ENCODE results near the gene SPSB3. TPM values are rescaled to one million over a fixed set of nuclear protein-coding genes. Genes with fewer than 3 reads are reported as not detected.
A peak's percentile ranks its signal among the peaks of the same experiment; 100 is the strongest.

The SPSB3 gene
- total and polyA plus RNA-seq, 2 of the 13 experiments (the other 11 are each of a cell fraction or from before 2014, with no cell fraction given) = 13.2 to 21.9 TPM

GRCh38 chr16:1825381-1825863, 43.1 kb upstream of the SPSB3 start (continued):
- TF ChIP-seq FOXP4 (CRISPR knock-in tag; IDR thresholded peaks at IDR 0.05) (peak; percentile 43; the same call in 1 of the 2 replicates), HDAC1 (CRISPR knock-in tag; IDR thresholded peaks at IDR 0.05) (peak; percentile 58), ZEB1 (IDR thresholded peaks at IDR 0.05; ENCODE audit: insufficient replicate concordance, low read depth) (peak; percentile 17), LBX2 (CRISPR knock-in tag; IDR thresholded peaks at IDR 0.05; ENCODE audit: borderline replicate concordance) (no peak), HINFP (CRISPR knock-in tag; IDR thresholded peaks at IDR 0.05; ENCODE audit: low read depth) (peak; percentile 48; the same call in 1 of the 2 replicates), SMAD1 (CRISPR knock-in tag; IDR thresholded peaks at IDR 0.05; ENCODE audit: borderline replicate concordance, low read depth) (no peak), ZNF253 (CRISPR knock-in tag; IDR thresholded peaks at IDR 0.05; ENCODE audit: borderline replicate concordance) (no peak), SIN3A (IDR thresholded peaks at IDR 0.05; ENCODE audit: borderline replicate concordance, low read depth, low read length) (0 out of 2 replicates have a peak, but pooled peaks have one; percentile 28), NCOR1 (IDR thresholded peaks at IDR 0.05; ENCODE audit: borderline replicate concordance, low read length) (peak; percentile 92), AHDC1 (CRISPR knock-in tag; IDR thresholded peaks at IDR 0.05; ENCODE audit: borderline replicate concordance) (no peak), GFI1 (CRISPR knock-in tag; IDR thresholded peaks at IDR 0.05; ENCODE audit: borderline replicate concordance) (0 out of 2 replicates have a peak, but pooled peaks have one; percentile 30), XBP1 (CRISPR knock-in tag; IDR thresholded peaks at IDR 0.05) (no peak), RNF219 (CRISPR knock-in tag; IDR thresholded peaks at IDR 0.05) (0 out of 2 replicates have a peak, but pooled peaks have one; percentile 45), JARID2 (CRISPR knock-in tag; IDR thresholded peaks at IDR 0.05; ENCODE audit: insufficient replicate concordance) (no peak), KDM1A (CRISPR knock-in tag; IDR thresholded peaks at IDR 0.05) (0 out of 2 replicates have a peak, but pooled peaks have one; percentile 42), LCORL (IDR thresholded peaks at IDR 0.05) (peak; percentile 34; the same call in 1 of the 2 replicates), LCORL (CRISPR knock-in tag; IDR thresholded peaks at IDR 0.05) (no peak; the same call in none of the 2 replicates)

Data from HepG2 (cell line).